Measurements from ENCODE around the gene NPHP4.

GRCh38 chr1:5815211-5815610 lies 177.0 kb downstream of the NPHP4 start:
- TF ChIP-seq EZH2phosphoT487 (IDR thresholded peaks at IDR 0.05; ENCODE audit: borderline replicate concordance, low read depth, low read length) (no peak), CTCF (conservative IDR thresholded peaks at IDR 0.05; ENCODE audit: low read length) (no peak)
